GM19438 (cell line): ENCODE results near the gene TRIM5.

Experiments
- ATAC-seq: cut with Tn5 transposase; IDR thresholded peaks from one replicate; pipeline ENCODE4 v1.9.1; 2021; ENCODE audit warnings: low read depth; ENCODE audit not compliant: unreplicated experiment

Gene TRIM5

DNA sequence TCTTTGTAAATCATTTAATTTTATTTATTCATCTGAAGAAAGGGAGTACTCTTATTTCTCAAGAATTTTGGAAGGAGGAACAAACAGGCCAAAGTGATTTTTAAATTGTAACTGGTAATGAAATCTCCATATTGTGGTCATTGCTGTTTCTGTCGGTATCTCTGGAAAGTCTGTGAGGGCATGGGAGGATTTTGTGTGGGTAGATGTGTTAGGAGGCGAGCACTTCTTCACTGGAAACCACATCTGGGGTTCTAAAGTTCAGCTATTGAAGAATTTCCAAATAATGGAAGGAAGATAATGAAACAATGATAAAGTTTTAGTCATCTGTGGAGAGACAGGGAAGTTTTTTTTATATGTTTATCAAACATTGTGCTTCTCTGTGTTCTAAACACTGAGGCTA lies 53.5 kb downstream of the TRIM5 start:
- ATAC-seq, result no peak

DNA sequence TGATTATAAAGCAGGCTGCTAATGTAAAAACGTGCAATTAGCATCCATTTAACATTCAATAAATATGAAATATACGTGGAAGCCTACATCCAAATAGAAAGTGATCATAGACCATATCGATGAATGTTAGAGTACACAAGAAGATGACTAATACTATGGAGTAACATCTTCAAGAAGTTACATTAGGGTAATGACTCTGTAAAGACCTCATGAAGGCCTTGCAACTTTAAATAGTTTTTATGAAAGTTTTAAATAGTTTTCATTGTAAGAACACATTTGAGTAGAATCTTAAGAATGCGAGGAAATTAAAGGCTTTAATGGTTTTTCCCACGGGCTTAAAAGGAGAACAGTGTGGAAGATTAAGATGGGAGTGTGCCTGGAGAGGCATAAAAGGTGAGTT lies 58.7 kb downstream of the TRIM5 start:
- no peak for ATAC-seq

DNA sequence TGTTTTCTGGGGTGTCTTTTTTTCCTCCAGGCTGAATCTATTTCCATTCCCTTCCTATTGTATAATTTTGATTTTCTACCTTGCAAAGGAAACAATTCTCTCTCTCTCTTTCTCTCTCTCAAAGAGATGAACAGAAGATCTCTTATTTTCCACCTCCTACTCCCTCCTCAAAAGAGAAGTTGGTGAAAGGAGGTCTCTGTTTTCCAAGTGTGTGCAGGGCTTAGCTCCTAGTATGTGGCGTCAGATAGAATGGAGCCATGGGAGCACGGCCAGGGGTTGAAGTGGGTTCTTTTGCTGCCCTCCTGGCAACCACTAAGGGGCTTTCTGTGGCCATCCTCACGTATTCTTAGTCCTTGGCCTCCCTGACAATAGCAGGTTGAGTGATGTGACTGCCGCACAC lies 59.6 kb downstream of the TRIM5 start:
- no peak for ATAC-seq

DNA sequence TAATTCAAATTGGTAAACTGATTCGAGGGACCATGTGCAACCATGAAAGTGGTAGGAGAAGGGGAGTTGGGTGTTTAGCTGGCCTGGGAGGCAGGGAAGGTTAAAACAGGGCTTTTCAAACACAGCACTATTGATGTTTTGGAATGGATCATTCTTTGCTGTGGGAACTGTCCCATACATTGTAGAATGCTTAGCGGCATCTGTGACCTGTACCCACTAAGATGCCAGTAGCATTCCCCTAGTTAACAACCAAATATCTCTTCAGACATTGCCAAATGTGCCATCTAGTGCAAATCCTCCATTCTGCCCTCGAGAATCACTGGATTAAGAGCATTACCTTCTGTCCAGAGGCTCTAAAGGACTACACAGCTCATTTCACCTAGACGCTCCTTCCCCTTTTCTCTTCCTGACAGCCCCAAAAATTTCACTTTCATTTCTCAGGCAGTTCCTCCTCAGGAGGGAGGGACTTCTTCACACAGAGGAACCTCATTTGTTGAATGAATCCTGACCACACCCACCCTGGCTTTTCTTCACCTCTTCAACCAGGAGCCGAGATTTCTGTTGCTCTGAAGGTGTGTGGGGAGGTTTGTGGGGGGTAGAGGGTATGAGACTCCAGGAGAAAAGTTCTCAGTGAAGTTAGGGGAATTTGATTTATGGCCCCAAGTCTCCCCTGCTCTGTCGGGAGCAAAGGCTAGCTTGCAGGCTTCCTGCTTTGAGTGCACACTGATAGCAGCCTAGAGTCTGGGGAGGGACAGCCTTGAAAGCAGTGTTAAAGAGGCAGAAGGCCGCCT lies 60.2 kb downstream of the TRIM5 start, which contains the start of gene TRIM34:
TSS of gene TRIM34 (plus strand) at position 513 of the 791 bp plus-strand sequence. CDS start 7,331 bp downstream, outside the sequence.
- peak; percentile 98 for ATAC-seq

DNA sequence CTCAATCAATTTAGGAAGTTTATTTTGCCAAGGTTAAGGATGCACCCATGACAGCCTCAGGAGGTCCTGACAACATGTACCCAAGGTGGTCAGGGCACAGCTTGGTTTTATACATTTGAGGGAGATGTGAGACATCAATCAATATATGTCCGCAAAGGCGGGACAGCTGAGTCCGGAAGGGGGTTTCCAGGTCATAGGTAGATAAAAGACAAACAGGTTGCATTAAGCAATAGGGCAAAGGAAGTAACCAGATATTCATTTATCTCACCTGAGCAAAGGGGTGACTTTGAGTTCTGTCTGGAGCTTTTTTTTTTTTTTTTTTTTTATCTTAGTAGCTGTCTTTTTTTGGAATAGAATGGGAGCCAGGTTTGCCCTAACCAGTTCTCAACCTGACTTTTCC lies 62.1 kb downstream of the TRIM5 start:
- ATAC-seq, result no peak

DNA sequence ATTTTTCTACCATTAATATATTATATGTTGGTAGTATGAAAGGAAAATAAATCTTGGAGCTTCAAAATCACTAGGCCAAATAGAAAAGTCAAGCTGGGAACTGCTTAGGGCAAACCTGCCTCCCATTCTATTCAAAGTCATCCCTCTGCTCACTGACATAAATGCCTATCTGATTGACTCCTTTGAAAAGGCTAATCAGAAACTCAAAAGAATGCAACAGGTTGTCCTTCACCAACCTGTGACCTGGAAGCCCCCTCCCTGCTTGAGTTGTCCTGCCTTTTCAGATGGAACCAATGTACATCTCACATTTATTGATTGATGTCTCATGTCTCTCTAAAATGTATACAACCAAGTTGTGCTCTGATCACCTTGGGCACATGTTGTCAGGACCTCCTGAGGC lies 63.3 kb downstream of the TRIM5 start:
- ATAC-seq, result no peak

DNA sequence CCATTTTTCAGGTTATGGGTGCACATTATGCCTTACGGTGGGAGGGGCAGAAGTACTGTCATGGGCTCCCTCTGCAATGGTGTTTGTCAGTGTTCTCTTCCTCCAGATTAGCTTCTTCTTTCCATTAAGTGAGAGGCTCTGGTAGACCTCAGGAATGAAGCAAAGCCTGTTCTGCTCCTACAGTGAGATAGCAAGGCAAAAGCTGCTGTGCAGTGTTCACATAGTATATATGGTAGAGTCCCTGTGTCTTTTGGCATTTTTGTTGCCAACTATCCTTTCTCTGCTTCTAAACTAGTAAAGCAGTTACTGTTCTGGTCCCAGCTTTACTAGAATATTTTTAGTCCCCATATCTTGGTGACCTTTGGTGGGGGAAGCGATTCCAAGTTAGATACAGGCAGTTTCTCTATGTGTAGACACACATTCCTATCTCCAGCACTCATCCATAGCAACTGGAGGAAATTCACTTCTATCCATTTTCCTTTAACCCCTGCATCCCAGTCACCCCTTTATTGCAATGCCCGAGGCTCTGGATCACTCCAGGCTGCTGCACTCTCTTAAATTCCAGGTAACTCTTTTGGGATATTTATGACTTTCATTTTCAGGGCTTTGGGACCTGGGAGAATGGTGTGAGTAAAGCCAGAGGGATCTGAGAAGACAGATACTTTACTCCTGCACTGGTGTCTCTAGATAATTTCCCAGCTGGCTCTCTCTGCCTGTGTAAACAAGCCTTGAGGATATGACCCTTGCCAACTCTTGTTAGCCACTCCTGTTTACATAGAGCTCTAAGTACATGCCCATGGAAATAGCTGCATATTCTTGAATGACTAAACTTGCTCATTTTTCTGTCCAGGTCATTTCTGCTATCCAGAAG lies 64.0 kb downstream of the TRIM5 start:
- ATAC-seq, result no peak

DNA sequence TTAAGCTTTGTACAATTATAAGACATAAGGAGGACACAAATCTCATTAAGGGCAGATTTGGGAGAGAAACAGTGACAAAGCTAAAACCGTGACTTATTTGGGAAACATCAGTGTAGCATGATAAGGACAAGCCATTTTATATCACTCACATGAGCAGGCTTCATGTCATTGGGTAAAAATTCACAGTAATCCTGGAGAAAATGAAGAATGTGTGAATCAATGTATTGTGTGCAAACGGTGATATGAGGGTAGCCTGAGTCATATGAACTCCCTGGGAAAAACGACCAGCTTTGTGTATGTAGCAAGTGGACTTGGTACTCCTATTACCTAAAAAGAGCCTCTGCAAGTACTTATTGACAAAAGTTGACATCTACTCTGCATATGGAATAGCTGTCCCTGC lies 66.1 kb downstream of the TRIM5 start:
- no peak for ATAC-seq
